HG03378 (cell line): ENCODE measurements around the gene SLC51B.
"Not testable (repeated sequence)": the region's sequence is repeated elsewhere in the genome, so short reads cannot be mapped to it uniquely, and the experiment has no call there.

Experiments
- ATAC-seq: cut with Tn5 transposase; IDR thresholded peaks from one replicate; pipeline ENCODE4 v1.9.1; 2021; ENCODE audit warnings: mild to moderate bottlenecking, moderate library complexity; ENCODE audit not compliant: unreplicated experiment

The SLC51B gene

DNA sequence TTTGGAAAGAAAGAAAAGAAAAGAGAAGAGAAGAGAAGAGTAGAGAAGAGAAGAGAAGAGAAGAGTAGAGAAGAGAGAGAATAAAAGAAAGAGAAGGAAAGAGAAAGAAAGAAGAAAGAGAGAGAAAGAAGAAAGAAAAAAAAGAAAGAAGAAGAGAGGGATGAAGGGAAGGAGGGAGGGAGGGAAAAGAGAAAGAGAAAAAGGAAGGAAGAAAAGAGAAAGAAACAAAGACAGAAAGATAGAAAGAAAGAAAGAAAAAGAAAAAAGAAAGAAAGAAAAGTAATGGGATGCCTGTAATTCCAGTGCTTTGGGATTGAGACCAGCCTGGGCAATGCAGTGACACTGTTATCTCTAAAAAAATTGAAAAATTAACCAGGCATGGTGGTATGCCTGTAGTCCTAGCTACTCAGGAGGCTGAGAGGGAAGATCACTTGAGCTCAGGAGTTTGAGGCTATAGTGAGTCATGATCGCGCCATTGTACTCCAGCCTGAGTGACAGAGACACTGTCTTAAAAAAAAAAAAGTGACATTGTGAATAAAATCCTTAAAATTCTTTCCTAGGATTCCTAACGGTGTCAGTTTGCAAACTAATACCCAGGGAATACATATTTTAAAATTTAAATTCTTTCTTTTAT is 20.9 kb downstream of the SLC51B start:
- ATAC-seq: no peak

DNA sequence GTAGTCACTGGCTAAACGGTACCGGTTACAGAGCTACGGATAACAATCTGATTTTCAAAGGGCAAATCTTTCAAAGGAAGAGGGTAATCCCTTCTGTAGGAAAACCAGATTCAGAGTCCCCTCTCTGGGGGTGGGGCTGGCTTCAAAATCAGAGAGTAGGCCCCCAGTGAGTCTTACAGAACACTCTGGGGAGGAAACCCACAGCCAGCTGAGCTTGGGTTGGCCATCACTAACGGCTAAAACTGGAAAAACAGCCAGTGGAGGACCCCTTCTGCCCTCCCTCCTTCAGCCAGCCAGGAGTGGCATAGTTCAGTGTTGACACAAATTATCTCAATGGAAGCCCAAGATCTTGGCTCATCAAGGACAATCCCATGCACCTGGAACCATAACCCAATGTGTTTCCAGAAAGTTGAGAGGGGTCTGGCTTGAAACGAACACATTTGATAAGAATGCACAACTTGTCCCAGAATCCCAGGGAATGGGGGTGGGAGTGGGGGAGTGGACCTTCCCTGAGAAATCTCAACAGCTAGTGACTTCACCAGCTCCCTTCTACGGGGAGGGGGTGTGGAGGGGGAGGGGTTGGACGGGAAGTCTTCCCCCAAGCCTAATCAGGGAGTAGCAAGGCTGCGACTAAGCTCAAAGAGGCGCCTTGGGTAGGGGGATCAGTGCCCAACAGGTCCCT is 21.6 kb downstream of the SLC51B start:
- no peak for ATAC-seq

DNA sequence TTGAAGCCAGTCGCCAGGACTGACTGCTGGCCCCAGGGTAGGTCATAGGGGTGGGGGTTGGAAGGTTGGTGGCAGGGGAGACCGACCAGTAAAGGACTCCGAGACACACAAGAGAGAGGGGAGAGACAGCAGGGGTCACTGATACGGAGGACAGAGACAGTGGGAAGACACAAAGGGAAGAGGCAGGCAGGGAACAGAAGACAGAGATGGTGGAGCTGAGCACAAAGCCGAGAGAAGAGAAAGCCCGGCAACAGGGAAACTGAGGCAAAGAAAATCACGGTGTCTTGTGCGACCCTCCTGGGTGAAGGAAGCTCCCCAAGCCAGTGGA is 22.1 kb downstream of the SLC51B start:
- no peak for ATAC-seq

DNA sequence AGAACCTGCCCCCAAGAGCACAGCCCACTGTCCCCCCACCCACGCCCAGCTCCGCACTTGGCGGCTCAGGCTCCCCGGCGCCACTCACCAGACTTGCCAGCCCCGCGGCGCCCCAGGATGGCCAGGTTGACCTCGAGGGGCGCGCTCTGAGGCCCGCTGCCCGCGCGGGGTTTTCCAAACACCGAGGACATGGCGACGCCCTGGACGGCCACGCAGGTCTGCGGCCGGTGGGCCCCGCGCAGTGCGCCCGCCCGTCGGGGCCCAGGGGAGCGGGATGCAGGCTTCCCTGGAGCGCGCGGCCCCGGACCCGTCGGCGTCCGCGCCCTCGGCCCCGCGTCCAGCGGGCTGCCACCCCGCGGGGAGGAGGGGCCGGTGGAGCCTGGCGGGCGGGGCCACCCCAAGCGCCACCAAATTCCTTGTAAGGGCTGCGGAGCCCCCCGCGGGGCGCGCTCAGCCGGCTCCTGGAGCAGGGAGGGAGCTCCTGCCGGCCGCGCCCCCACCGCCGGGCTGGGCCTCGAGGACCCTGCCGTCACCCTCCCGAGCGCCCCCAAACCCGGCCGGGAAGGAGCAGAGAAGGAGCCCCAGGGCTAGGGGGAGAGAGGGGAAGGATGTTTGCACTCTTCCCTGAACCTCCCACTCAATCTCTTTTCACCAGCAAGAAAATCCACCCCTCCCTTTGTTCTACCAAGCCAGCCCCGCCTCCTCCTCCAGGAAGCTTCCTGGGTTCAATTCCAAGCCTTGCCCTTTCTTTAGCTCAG is 22.6 kb downstream of the SLC51B start, which contains the start of gene RASL12:
RASL12 (minus strand) TSS at position 347 of the 758 bp plus-strand sequence; CDS start at position 191, 156 bp downstream.
- ATAC-seq: no peak

DNA sequence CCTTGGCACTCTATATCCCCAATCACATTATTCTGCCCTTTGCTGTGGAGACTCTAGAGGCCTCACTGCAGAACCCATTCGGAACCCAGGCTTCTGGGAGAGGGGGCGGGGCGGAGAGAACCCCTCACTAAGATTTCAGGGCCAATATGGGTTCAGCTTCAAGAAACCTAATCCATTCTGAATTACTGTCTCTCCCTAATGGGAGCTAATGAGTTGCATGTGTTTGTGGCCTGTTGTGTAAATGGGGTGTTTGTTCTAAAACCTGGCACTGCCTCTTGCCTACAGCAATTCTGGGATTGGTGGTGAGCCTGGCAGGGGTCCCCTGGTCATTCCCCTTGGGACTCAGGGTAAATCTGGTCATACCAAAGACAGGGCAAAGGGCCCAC is 23.2 kb downstream of the SLC51B start:
- ATAC-seq: no peak

DNA sequence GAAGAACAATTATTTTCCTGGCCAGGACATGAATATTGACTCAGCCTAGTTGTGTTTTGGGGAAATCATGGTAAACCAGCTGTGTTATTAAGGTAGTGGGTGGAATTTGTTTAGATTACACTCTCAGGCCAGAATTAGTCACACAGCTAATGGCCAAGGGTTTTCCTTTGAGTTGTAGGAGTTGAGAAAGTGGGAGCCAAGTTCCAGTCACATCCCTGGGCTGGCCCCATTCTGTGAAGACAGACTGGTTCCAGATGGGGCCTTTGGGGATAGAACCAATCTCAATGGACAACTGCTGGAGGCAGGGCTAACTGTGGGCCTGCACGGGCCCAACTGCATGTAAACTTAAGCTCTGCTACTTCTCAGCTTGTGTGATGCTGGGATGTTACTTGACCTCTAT is 24.0 kb downstream of the SLC51B start:
- ATAC-seq: no peak

DNA sequence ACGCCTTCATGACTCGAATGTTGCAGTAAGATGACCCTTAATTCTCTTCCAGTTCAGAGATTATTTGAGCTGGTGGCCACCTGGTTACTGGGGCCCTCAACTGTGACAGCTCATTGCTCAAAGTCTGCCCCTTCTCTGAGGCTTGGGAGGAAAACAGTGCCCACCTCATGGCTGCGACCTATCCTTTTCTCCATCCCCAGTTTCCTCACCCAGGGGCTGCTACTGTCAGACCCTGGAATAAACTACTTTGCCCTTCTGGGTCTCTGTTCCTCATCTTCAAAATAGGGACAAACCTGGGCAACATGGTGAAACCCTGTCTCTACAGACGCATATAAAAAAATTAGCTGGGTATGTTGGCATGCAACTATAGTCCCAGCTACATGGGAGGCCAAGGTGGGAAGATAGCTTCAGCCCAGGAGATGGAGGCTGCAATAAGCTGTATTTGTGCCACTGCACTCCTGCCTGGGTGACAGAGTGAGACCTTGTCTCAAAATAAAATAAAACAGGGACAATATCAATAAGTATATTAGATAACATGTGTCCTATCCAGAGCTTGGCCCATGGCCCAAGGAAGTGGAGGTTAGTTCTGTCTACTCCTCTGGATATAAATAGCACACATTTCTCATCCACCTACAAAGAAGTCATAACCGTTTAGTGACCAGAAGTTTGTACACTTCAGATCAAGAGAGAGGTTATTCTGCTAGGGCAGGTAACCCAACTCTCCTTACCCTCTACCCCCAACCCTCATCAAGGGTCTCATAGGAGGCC is 24.8 kb downstream of the SLC51B start:
- ATAC-seq: no peak

DNA sequence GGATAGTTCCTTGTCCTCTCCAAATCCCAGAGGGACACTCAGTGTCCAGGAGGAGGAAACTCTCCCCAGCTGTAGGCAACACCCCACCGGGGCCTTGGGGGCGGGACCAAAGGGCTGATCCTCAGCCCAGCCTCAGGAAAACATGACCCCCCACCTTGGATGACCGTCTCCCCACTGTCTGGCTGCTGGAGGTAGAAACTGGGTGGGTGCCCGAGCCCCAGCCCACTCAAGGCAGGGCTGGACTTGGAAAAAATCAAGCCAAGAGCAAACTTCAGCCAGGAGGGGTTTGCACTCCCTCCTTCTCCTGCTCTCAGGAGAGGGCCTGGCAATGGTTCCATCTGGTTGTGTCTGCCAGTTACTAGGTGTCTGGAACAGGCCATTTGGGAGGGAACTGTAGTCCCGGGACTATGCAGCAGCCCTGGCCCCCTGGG is 26.2 kb downstream of the SLC51B start:
- ATAC-seq: no peak

DNA sequence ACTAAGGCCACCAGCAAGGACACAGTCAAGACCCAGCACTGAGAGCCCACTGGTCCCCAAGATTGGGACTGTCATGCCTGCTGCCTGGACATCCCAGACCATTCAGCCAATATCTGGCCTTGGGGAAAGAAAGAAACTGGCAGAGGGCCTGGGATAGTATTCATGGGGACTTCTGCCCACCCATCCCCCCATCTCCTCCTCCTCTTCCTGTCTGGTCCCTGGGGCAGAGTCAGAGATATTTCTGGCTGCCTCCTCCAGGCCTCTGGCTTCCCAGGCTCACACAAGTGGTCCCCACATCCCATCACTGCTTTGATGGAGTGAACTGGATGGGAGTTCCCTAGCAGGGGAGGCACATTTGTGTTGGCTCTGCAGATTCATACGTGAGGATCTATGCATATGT is 26.8 kb downstream of the SLC51B start:
- ATAC-seq: no peak

DNA sequence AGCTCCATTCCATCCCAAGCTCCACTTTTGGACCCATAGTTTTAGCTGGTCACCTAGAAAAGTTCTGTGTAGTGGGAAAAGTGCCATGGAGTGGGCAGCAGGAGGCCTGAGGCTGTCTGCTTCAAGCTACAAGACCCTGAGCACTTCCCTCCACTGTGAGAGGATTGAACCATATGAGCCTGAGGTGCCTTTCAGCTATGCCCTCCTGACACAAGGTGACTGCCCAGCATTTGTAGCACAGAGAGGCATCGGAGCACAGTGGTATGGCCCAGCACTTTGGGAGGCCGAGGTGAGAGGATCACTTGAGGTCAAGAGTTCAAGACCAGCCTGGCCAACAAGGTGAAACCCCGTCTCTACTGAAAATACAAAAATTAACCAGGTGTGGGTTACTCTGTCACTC is 27.4 kb downstream of the SLC51B start:
- ATAC-seq: no peak

DNA sequence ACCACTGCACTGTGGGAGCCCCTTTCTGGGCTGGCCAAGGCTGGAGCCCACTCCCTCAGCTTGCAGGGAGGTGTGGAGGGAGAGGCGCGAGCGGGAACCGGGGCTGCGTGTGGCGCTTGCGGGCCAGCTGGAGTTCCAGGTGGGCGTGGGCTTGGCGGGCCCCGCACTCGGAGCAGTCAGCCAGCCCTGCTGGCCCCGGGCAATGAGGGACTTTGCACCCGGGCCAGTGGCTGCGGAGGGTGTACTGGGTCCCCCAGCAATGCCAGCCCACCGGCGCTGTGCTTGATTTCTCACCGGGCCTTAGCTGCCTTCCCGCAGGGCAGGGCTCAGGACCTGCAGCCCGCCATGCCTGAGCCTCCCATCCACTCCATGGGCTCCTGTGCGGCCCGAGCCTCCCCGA is 29.8 kb downstream of the SLC51B start:
- ATAC-seq: not testable (repeated sequence)

DNA sequence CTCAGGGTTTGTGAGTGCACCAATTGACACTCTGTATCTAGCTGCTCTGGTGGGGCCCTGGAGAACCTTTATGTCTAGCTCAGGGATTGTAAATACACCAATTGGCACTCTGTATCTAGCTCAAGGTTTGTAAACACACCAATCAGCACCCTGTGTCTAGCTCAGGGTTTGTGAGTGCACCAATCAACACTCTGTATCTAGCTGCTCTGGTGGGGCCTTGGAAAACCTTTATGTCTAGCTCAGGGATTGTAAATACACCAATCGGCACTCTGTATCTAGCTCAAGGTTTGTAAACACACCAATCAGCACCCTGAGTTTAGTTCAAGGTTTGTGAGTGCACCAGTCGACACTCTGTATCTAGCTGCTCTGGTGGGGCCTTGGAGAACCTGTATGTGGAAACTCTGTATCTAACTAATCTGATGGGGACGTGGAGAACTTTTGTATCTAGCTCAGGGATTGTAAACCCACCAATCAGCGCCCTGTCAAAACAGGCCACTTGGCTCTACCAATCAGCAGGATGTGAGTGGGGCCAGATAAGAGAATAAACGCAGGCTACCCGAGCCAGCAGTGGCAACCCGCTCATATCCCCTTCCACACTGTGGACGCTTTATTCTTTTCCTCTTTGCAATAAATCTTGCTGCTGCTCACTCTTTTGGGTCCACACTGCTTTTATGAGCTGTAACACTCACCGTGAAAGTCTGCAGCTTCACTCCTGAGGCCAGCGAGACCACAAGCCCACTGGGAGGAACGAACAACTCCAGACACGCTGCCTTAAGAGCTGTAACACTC is 30.6 kb downstream of the SLC51B start:
- ATAC-seq: not testable (repeated sequence)

DNA sequence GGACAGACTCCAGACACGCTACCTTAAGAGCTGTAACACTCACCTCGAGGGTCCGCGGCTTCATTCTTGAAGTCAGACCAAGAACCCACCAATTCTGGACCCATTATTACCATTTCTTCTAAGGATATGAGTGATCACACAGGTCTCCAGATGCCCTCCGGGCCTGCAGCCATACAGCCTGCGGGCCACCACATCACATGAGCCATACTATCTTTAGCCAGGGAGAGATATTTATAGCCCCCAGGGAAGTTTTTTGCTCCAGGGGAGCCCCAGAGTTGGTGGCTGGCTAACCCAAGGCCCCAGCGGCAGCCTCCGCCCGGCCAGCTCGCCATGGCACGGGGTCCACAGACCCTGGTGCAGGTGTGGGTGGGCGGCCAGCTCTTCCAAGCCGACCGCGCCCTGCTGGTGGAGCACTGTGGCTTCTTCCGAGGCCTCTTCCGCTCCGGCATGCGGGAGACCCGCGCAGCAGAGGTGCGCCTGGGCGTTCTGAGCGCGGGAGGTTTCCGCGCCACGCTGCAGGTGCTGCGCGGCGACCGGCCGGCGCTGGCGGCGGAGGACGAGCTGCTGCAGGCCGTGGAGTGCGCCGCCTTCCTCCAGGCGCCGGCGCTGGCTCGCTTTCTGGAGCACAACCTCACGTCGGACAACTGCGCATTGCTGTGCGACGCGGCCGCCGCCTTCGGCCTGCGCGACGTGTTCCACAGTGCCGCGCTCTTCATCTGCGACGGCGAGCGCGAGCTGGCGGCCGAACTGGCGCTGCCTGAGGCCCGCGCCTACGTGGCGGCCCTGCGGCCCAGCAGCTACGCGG is 31.5 kb downstream of the SLC51B start, which contains the start of gene KBTBD13:
KBTBD13 (plus strand) TSS at position 261 of the 805 bp plus-strand sequence; CDS start at position 331, 70 bp downstream.
- ATAC-seq: no peak

DNA sequence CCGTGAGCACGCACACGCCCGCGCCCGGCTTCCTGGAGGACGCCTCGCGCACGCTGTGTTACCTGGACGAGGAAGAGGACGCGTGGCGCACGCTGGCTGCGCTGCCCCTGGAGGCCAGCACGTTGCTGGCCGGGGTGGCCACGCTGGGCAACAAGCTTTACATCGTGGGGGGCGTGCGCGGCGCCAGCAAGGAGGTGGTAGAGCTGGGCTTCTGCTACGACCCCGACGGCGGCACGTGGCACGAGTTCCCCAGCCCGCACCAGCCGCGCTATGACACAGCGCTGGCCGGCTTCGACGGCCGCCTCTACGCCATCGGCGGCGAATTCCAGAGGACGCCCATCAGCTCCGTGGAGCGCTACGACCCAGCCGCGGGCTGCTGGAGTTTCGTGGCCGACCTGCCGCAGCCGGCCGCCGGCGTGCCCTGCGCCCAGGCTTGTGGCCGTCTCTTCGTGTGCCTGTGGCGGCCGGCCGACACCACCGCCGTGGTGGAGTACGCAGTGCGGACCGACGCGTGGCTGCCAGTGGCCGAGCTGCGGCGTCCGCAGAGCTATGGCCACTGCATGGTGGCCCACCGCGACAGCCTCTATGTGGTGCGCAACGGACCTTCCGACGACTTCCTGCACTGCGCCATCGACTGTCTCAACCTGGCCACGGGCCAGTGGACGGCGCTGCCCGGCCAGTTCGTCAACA is 32.2 kb downstream of the SLC51B start:
- ATAC-seq: no peak

DNA sequence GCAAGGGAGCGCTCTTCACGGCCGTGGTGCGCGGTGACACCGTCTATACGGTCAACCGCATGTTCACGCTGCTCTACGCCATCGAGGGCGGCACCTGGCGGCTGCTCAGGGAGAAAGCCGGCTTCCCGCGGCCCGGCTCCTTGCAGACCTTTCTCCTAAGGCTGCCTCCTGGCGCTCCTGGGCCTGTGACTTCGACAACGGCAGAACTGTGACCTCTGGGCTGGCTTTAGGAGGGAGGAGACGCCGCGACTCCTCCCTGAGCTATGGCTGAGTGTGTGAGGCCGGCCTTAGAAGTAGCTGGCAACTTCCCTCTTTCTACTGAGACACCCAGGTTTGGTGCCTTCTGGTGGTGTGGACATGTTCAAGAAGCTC is 32.8 kb downstream of the SLC51B start:
- no peak for ATAC-seq

DNA sequence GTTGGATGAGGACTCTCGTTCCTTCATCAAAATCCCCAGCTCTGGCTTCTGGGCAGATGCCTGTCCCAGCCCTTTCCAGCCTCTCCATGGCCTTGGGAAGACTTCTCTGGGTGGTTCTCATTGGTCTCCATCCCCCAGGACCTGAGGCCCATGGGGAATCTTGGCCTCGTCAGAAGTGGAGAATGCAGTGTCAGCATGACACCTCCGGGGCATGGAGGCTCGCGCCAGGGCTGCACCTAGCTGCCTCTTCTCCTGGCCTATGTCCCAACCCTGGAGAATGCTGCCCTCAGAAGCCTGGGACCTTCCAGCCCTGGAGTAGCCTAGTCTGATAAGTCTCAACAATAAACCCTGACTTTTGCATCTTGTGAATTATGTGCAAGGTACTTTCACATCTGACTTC is 34.4 kb downstream of the SLC51B start:
- no peak for ATAC-seq

DNA sequence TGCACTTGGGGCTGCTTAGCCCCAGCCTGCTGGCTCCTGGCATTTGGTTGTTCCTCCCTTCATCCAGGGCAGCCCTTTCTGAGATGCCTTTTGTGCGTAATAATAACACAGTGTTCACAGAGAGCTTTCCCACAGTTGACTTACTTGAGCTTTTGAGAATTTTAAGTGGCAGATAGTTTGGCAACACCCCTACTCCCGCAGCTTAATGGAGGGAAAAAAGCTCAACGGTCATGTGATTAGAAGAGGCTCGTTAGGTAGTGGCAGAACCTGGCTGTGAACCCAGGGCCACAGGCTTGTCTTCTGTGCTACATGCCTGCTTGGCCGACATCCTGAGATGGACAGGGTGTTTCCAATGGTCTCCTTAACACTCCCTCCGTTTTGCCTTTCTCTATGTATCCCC is 36.1 kb downstream of the SLC51B start:
- no peak for ATAC-seq

DNA sequence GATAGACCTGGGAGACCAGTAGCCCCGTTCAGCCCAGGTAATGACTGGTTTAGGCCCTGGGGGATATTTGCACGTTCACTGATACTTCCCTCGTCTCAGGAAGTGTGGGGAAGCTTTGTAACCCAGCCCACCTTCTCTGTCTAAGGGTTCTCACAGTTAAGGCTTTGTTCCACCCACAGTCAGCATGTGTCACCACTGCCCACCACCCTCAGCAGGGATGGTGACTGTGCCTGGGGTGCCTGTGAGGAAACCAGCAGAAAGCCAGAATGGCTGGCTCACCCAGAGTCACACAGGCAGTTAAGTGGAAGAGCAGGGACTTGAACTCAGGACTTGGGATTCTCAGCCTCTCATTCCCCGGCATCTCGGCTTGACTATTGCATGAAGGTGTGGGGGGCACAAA is 36.6 kb downstream of the SLC51B start:
- no peak for ATAC-seq

DNA sequence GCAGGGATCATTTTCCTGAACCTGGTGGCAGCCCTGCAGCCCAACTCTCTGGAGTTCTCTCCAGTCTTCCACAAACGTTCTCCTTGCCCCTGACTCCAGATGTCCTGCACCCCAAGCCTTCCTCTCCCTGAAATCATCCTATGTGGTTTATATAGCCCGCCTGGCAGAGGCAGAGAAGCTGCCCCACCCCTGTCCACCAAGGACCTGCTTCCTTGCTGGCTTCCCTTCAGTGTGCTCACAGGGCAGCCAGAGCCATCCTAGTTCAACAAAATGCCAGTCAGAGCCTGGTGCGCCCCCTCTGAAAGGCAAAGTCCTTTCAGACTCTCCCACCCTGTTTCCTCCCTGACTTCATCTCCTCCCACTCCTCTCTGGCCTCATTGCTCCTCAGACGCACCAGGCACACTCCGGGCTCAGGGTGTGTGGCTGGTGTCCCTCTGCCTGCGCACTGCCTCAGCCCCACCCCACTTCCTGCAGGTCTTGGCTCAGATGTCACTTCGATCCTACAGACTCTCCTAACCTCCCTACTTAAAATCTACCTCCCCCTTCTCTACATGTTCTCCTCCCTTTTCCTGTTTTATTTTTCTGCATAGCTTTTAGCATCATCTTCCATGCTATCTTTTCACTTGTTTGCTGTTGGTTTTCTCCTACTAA is 37.2 kb downstream of the SLC51B start:
- ATAC-seq: no peak
